ENCODE measurements around the gene CALHM5. TPM values are rescaled to one million over a fixed set of nuclear protein-coding genes. Genes with fewer than 3 reads are reported as not detected.
"Not testable (repeated sequence)": the region's sequence is repeated elsewhere in the genome, so short reads cannot be mapped to it uniquely, and the experiment has no call there.

The CALHM5 gene
- polyA plus RNA-seq (ENCODE audit: insufficient read length) = 2.6 TPM
- long read RNA-seq, donor 1, full-length matches to known transcripts = 1 of 1 reads
- long read RNA-seq, donor 1, partial matches to known transcripts = 0 of 1 reads
- long read RNA-seq, donor 1, other reads (novel, unspliced or antisense) = 0 of 1 reads
- long read RNA-seq, donor 2, full-length matches to known transcripts = 1 of 1 reads
- long read RNA-seq, donor 2, partial matches to known transcripts = 0 of 1 reads
- long read RNA-seq, donor 2, other reads (novel, unspliced or antisense) = 0 of 1 reads
- long read RNA-seq, donor 3, full-length matches to known transcripts = 4 of 4 reads
- long read RNA-seq, donor 3, partial matches to known transcripts = 0 of 4 reads
- long read RNA-seq, donor 3, other reads (novel, unspliced or antisense) = 0 of 4 reads
- long read RNA-seq, donor 4 = 0 reads
- long read RNA-seq, donor 5, full-length matches to known transcripts = 8 of 8 reads
- long read RNA-seq, donor 5, partial matches to known transcripts = 0 of 8 reads
- long read RNA-seq, donor 5, other reads (novel, unspliced or antisense) = 0 of 8 reads
- long read RNA-seq, donor 6, full-length matches to known transcripts = 1 of 1 reads
- long read RNA-seq, donor 6, partial matches to known transcripts = 0 of 1 reads
- long read RNA-seq, donor 6, other reads (novel, unspliced or antisense) = 0 of 1 reads
- long read RNA-seq, donor 7, full-length matches to known transcripts = 4 of 4 reads
- long read RNA-seq, donor 7, partial matches to known transcripts = 0 of 4 reads
- long read RNA-seq, donor 7, other reads (novel, unspliced or antisense) = 0 of 4 reads
- long read RNA-seq, donor 8, full-length matches to known transcripts = 2 of 2 reads
- long read RNA-seq, donor 8, partial matches to known transcripts = 0 of 2 reads
- long read RNA-seq, donor 8, other reads (novel, unspliced or antisense) = 0 of 2 reads

GRCh38 chr6:116511424-116512110 is at the start of gene CALHM5:
Gene CALHM5 (plus strand): TSS chr6:116511639. CDS start chr6:116511697, 58 bp downstream.
- DNase-seq = no peak

GRCh38 chr6:116461932-116462885 is 49.2 kb upstream of the CALHM5 start:
- peak; percentile 57 for DNase-seq

- DNase-seq = no peak
Observed at GRCh38 chr6:116463301-116463700, 48.1 kb upstream of the CALHM5 start.

GRCh38 chr6:116465246-116465645 is 46.2 kb upstream of the CALHM5 start:
- no peak for DNase-seq

GRCh38 chr6:116467096-116467495 is 44.3 kb upstream of the CALHM5 start:
- DNase-seq = no peak

- DNase-seq = no peak
Observed at GRCh38 chr6:116467514-116467913, 43.9 kb upstream of the CALHM5 start.

- DNase-seq = no peak
Observed at GRCh38 chr6:116468293-116468692, 43.1 kb upstream of the CALHM5 start.

GRCh38 chr6:116471531-116471930 is 39.9 kb upstream of the CALHM5 start:
- DNase-seq = no peak

GRCh38 chr6:116472706-116473105 is 38.7 kb upstream of the CALHM5 start:
- DNase-seq = no peak

- no peak for DNase-seq
Observed at GRCh38 chr6:116475141-116475540, 36.3 kb upstream of the CALHM5 start.

- DNase-seq = no peak
Observed at GRCh38 chr6:116476002-116476678, 35.3 kb upstream of the CALHM5 start.

GRCh38 chr6:116482780-116483179 is 28.7 kb upstream of the CALHM5 start:
- no peak for DNase-seq

GRCh38 chr6:116483616-116484015 is 27.8 kb upstream of the CALHM5 start:
- no peak for DNase-seq

GRCh38 chr6:116485559-116486184 is 25.8 kb upstream of the CALHM5 start:
- DNase-seq = no peak

GRCh38 chr6:116491610-116492330 is 19.7 kb upstream of the CALHM5 start:
- no peak for DNase-seq

- DNase-seq = no peak
Observed at GRCh38 chr6:116492331-116493067, 18.9 kb upstream of the CALHM5 start.

GRCh38 chr6:116495161-116495560 is 16.3 kb upstream of the CALHM5 start:
- not testable (repeated sequence) for DNase-seq

- no peak for DNase-seq
Observed at GRCh38 chr6:116497113-116497676, 14.2 kb upstream of the CALHM5 start.
